ENCODE measurements around the gene MRC2. TPM values are rescaled to one million over a fixed set of nuclear protein-coding genes. Genes with fewer than 3 reads are reported as not detected.

The MRC2 gene
- total RNA-seq, 1 donor from 2014 or later, result 127 TPM

- no peak for TF ChIP-seq CTCF (IDR thresholded peaks at IDR 0.05)
- no peaks in the 10 kb centered on the region for H3K9me3 ChIP-seq
- ATAC-seq, result no peak
- peaks cover 4% of the 10 kb centered on the region for H3K4me1 ChIP-seq
- no peaks in the 10 kb centered on the region for H3K27me3 ChIP-seq
- no peak overlapping the region for H3K4me3 ChIP-seq
- DNase-seq, result no peak
- peaks cover 46% of the 10 kb centered on the region for H3K36me3 ChIP-seq
- H3K27ac ChIP-seq, result no peak overlapping the region
- intact Hi-C loops (cut with DNase I), result no loop called here
Observed at GRCh38 chr17:62676231-62676943, 48.9 kb downstream of the MRC2 start.

GRCh38 chr17:62676952-62677596 is 49.6 kb downstream of the MRC2 start:
- TF ChIP-seq CTCF (IDR thresholded peaks at IDR 0.05), result no peak
- H3K4me1 ChIP-seq, result peaks cover 4% of the 10 kb centered on the region
- H3K27me3 ChIP-seq, result no peaks in the 10 kb centered on the region
- peaks cover 45% of the 10 kb centered on the region for H3K36me3 ChIP-seq
- no peak for DNase-seq
- intact Hi-C loops (cut with DNase I), result no loop called here
- no peak overlapping the region for H3K4me3 ChIP-seq
- no peak for ATAC-seq
- no peak overlapping the region for H3K27ac ChIP-seq
- no peaks in the 10 kb centered on the region for H3K9me3 ChIP-seq

- no peak overlapping the region for H3K4me3 ChIP-seq
- H3K27me3 ChIP-seq, result no peaks in the 10 kb centered on the region
- no peak overlapping the region for H3K27ac ChIP-seq
- H3K9me3 ChIP-seq, result no peaks in the 10 kb centered on the region
- intact Hi-C loops (cut with DNase I), result no loop called here
- TF ChIP-seq CTCF (IDR thresholded peaks at IDR 0.05), result no peak
- no peak for DNase-seq
- peaks cover 48% of the 10 kb centered on the region for H3K36me3 ChIP-seq
- peaks cover 4% of the 10 kb centered on the region for H3K4me1 ChIP-seq
- ATAC-seq, result no peak
Observed at GRCh38 chr17:62678214-62678919, 50.9 kb downstream of the MRC2 start.

GRCh38 chr17:62679866-62680377 is 52.5 kb downstream of the MRC2 start:
- peaks cover 44% of the 10 kb centered on the region for H3K36me3 ChIP-seq
- H3K27ac ChIP-seq, result no peak overlapping the region
- TF ChIP-seq CTCF (IDR thresholded peaks at IDR 0.05), result no peak
- DNase-seq (no peak), ATAC-seq (peak; percentile 3)
- no peaks in the 10 kb centered on the region for H3K9me3 ChIP-seq
- no peak overlapping the region for H3K4me3 ChIP-seq
- intact Hi-C loops (cut with DNase I), result no loop called here
- H3K4me1 ChIP-seq, result peaks cover 2% of the 10 kb centered on the region
- H3K27me3 ChIP-seq, result no peaks in the 10 kb centered on the region

- no peak overlapping the region for H3K27ac ChIP-seq
- intact Hi-C loops (cut with DNase I), result no loop called here
- peak; percentile 59 for ATAC-seq
- TF ChIP-seq CTCF (IDR thresholded peaks at IDR 0.05), result no peak
- H3K4me3 ChIP-seq, result no peak overlapping the region
- H3K4me1 ChIP-seq, result no peaks in the 10 kb centered on the region
- no peaks in the 10 kb centered on the region for H3K27me3 ChIP-seq
- peaks cover 44% of the 10 kb centered on the region for H3K36me3 ChIP-seq
- DNase-seq, result peak; percentile 74
- H3K9me3 ChIP-seq, result no peaks in the 10 kb centered on the region
Observed at GRCh38 chr17:62680541-62681052, 53.1 kb downstream of the MRC2 start.

All from upper lobe of right lung (tissue), 1 donor.